Diencephalon (tissue), 1 donor: Measurements from ENCODE around the gene BCL2A1. TPM values are rescaled to one million over a fixed set of nuclear protein-coding genes. Genes with fewer than 3 reads are reported as not detected.

Experiments
- total RNA-seq: library from RNA; depleted of rRNA; stranded (reverse); fragments of >200 nt; gene quantifications from one replicate; pipeline ENCODE4 v1.2.3, GENCODE V29; 2014

Gene BCL2A1
- 3.0 TPM for total RNA-seq

DNA sequence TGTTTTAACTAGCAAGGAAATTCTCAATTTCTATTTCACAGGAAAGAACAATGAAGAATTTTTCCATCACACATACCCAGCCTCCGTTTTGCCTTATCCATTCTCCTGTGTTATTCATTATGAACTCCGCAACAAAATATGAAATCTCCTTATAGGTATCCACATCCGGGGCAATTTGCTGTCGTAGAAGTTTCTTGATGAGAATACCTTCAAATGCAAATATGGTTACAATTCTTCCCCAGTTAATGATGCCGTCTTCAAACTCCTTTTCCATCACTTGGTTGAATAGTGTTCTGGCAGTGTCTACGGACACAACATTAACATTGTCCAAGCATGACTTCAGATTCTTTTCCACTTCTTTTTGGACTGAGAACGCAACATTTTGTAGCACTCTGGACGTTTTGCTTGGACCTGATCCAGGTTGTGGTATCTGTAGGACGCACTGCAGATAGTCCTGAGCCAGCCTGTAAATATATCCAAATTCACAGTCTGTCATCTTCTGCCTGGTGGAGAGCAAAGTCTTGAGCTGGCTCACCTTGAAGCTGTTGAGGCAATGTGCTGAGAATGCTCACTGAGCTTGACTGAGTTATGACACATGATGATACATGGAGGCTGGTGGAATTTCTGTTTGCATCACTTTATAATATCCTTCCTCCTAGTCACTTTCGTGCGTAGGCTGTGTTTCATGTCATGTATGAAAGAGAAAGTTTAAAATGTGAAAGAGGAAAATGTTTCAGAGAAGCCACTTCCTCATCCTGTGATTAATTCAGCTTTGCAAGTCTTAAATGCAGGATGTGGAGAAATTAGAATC lies at the start of gene BCL2A1:
BCL2A1 (minus strand) TSS at position 573 of the 811 bp plus-strand sequence; CDS start at position 496, 77 bp downstream.

Other genes starting within 250 kb of the BCL2A1 start
- gene MTHFS, start 74.2 kb downstream of the BCL2A1 start, total RNA-seq = 17.1 TPM
- gene ZFAND6, start 88.5 kb upstream of the BCL2A1 start, total RNA-seq = 168 TPM
- 9.2 TPM for gene FAH, start 181.8 kb upstream of the BCL2A1 start, total RNA-seq